ENCODE measurements around the gene FAN1.

DNA sequence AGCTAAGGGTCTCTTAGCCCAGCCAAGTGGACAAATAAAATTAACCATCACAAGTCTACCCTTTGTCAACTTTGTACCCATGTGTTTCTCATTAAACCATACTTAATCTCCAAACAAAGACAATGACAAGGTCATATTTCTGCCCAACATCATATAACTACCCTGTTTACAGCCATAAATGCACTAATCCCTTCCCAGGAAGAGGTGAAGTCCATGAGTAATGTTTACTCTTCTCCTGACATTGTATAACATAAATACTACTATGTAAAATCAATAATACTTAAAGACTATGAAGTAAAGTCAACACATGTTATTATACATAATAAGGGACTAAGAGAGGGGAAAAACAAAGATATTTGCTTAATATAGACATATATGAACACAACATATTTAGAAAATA lies 38.5 kb upstream of the FAN1 start:
- TF ChIP-seq CTCF (IDR thresholded peaks at IDR 0.05): no peak
- TF ChIP-seq EZH2 (IDR thresholded peaks at IDR 0.05): no peak

Data from neural progenitor cell (in vitro differentiated cells).